HG02588 (cell line): ENCODE results near the gene MEGF10.
"Not testable (repeated sequence)": the region's sequence is repeated elsewhere in the genome, so short reads cannot be mapped to it uniquely, and the experiment has no call there.

Experiments
- ATAC-seq: cut with Tn5 transposase; IDR thresholded peaks from one replicate; pipeline ENCODE4 v1.9.1; 2021; ENCODE audit warnings: mild to moderate bottlenecking, moderate library complexity; ENCODE audit not compliant: unreplicated experiment

Gene MEGF10

DNA sequence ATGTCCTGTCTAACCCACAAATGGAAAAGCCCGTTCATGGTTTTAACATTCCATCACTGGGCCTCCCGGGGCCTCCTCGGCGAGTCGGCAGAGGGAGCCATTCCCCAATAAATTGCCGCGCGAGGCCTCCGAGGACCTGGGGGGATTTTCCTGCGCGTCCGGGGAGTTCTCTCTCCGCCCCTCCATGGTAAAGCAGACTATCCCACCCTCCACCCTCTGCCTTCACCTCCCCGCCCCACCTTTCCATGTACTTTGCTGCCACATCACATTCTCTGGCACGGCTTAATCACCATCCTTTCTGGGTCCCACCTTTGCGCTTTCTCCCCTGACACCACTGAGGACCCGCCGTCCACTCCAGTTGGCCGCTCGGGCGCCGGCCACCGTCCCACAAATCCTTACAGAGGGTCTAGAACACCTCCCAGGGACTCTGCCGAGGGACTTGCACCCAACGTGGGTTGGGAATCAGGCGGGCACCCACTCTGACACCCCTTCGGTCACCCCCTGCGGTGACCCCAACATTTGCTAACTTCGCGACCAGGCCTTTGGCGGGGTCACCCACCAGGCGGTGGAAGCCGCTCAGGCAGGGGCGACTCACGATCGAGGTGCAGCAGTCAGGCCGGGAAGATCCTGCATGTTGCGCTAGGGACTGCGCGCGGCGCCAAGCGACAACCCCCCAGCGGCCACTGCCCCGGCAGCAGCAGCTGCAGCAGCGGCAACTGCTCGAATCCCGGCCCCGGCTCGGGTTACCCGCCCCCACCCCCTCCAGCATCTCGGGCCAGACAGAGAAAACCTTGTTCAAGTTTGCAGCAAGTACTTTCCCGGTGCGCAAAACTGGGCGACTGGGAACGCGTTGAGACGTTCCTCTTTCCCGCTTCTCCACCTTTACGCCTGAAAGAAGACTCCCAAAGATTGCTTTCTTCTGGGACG is at the start of gene MEGF10:
MEGF10 (plus strand) TSS at position 778 of the 927 bp plus-strand sequence. CDS start 40,513 bp downstream, outside the sequence.
- ATAC-seq: no peak

DNA sequence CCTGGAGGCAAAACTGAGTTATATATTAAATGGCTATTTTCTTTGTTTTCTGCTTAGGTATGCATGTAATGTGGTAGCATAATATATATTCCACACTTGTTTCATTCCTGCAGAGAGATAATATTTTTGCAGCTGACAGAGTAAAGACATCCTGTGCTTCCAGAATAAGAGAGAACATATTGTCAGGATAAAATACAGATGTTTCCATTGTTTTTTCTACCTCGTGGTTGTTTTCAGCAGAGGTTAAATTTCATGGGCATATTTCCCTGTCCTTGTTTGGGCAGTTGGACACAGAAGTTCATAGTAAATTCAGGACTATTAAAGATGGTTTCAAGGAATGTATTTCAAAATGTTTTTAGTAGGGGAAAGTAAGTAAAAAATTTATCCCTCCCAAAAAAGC is 47.6 kb upstream of the MEGF10 start:
- no peak for ATAC-seq

GRCh38 chr5:127254729-127255284 is 35.8 kb upstream of the MEGF10 start:
- no peak for ATAC-seq

DNA sequence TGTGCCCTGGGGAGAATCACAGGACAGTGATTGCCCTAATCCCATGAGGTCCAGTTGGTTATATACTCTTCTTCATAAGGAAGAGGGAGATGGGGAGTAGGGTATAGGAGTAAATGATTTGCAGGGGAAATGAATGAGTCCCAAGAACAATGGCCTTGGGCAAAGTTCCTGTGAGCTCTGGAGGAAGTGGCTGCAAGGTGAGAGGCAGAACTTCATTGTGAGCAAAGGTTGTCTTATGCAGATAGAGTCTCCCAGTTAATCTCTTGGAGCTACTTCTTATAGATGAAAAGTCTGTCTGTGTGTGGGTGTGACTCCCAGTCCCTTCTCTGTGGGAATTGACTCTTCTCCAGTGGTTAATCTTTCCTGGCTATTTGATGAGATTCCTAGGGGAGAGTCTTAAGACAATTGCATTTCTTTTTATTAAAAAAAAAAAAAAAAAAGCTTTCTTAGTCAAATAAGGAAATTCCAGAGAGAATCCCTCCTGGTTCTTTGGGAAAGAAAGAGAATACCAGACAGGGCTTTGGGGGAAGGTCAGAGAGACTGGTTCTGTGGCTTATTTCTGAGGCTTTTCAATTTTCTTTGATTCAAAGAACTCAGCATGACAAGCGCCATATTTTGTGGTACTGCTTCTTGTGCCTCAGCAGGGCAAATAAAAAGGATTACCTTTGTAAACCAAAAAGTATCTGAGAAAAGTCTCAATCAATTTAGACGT is 33.6 kb upstream of the MEGF10 start:
- ATAC-seq: no peak

GRCh38 chr5:127260686-127261085 is 29.9 kb upstream of the MEGF10 start:
- no peak for ATAC-seq

GRCh38 chr5:127265473-127265872 is 25.1 kb upstream of the MEGF10 start:
- not testable (repeated sequence) for ATAC-seq

DNA sequence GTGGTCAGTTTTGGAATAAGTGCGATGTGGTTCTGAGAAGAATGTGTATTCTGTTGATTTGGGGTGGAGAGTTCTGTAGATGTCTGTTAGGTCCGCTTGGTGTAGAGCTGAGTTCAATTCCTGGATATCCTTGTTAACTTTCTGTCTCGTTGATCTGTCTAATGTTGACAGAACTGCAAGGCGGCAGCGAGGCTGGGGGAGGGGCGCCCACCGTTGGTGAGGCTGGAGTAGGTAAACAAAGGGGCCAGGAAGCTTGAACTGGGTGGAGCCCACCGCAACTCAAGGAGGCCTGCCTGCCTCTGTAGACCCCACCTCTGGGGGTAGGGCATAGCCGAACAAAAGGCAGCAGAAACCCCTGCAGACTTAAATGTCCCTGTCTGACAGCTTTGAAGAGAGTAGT is 22.3 kb upstream of the MEGF10 start:
- ATAC-seq: not testable (repeated sequence)

- ATAC-seq: not testable (repeated sequence)
Measured at GRCh38 chr5:127270713-127271112, 19.9 kb upstream of the MEGF10 start.

DNA sequence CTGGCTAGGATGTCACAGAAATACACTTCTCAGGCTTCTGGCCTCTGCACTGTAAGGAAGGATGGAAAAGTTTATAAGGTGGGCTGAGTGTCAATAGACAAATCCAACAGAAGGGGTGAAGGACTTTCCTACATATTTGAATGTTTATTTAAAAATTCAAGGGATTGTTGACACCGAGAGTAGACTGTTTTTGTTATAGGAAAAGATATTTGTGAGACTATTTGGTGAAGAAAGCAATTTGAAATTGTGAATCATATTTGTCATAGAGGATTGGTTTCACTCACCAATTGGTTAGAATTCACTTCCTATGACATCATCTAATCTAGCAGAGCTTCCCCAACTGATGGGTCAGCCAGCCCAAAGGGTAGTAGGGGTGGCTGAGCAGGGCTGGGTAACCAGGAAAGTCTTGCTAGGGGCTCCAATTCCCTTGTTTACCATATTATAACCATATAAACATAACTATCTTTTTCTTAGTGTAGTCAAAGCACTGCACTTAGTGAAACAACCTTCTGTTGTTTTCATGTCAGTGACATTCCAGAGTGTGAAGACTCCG is 14.9 kb upstream of the MEGF10 start:
- ATAC-seq: no peak

- ATAC-seq: no peak
Measured at GRCh38 chr5:127280491-127281220, 9.9 kb upstream of the MEGF10 start.

GRCh38 chr5:127281609-127282008 is 9.0 kb upstream of the MEGF10 start:
- ATAC-seq: no peak

DNA sequence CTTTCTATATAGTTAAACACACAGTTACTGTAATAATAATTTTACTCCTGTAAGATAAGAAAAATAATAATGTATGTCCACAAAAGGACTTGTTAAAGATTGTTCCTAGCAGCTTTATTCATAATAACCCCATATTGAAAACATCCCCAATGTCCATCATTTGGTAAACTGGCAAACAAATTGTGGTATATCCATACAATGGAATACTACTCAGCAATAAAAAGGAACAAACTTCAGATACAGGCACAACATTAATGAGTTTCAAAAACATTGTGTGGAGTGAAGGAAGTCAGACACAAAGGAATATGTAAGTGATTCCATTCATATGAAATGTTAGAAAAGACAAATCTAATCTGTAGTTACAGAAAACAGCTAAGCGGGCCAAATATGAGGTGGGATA is 1.9 kb upstream of the MEGF10 start:
- ATAC-seq: no peak

- no peak for ATAC-seq
Measured at GRCh38 chr5:127290946-127291693, 524 bp downstream of the MEGF10 start.

DNA sequence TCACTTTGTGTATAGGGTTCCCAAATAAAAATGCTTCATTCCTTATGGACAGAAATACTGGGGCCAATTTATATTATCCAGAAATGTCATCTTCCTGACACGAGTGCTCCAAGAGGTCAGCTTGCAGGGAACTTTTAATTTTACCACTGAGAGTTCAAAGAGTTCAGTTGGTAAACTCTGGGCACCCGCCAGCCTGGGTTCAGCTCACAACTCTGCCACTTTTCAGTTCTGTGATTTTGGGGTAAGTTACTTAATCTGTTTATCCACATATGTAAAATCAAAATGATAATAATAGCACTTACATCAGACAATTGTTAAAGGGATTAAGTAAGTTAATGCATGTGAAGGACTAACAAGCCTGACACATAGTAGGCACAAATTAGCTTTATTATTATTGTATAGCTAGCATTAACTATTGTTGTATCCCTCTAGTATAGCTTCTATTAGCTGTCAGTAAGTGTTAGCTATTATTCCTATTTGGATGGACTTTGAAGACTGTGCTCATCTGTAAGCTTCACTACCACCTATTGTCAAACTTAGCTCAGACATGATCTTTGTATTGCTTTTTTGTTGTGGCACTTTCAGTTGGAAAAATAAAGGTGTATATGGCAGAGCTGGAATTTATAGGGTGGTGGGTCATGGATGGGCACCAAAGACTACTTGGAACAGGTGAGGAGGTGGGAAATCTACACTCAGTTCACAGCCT is 1.6 kb downstream of the MEGF10 start:
- ATAC-seq: no peak

DNA sequence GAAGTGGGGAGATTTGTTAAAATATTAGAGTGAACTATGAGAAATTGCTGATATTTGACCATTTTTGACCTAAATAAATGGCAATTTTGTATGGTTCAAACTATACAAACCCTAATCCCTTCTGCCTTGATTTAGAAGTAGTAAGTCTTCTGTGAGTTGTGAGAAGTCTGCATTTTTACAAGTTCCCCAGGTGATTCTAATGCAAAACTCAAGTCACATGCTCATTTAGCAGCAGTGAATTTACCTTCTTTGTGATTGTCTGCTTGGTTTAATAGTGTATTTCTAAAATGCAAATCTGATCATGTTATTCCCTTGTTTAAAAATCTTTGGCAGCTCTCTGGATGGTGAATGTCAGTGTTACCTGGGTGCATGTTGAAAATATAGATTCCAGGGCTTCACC is 2.8 kb downstream of the MEGF10 start:
- no peak for ATAC-seq

- no peak for ATAC-seq
Measured at GRCh38 chr5:127294829-127295228, 4.2 kb downstream of the MEGF10 start.

DNA sequence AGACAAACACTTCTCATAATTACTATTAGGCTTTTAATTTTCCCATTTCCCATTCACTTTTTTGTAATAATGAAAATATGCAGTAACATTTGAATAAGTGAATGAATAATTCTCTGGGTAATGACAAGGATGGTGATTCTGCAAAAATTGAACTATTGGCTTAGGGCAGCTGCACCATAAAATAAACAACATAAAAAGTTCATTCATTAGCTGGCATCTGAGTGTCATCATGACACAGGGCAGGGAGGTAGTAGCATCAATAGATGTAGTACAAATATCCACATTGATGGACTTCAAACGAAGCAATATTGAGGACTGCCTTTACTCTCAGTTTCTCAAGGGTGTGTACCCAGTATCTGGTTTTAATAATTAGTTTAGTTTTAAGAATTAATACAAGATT is 4.9 kb downstream of the MEGF10 start:
- ATAC-seq: no peak

DNA sequence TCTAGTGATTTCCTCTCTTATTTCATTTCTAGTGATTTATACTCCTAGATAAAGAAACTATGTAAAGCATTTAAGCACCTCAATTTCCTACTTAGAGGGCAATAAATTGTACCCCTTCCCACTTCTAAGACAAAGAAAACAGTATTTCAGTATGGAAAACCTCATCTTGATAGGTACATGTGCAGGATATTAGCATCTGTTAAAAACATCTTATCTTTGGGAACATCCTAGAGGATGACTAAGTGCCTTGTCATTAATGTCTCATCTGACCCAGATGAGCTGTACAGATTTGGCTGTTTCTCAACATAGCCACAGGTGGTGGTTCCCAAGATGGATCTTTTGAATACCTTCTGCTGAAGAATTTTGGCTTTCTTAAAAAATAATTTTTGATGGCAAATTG is 5.7 kb downstream of the MEGF10 start:
- no peak for ATAC-seq

DNA sequence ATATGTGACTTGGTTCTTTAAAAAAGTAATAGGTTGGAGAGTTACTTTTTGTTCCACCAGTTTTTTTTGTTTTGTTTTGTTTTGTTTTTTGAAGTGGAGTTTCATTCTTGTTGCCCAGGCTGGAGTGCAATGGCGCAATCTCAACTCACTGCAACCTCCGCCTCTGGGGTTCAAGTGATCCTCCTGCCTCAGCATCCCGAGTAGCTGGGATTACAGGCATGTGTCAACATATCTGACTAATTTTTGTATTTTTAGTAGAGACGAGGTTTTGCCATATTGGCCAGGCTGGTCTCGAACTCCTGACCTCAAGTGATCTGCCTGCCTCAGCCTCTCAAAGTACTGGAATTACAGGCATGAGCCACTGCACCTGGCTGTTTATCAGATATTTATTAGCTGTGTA is 6.3 kb downstream of the MEGF10 start:
- ATAC-seq: not testable (repeated sequence)
